Osteoblast (primary cell): Measurements from ENCODE around the gene TSPAN3. TPM values are rescaled to one million over a fixed set of nuclear protein-coding genes. Genes with fewer than 3 reads are reported as not detected.

Experiments
- DNase-seq: peaks from one replicate; pipeline ENCODE4 v3.0.0; 2011; ENCODE audit warnings: low spot score, mixed read lengths; ENCODE audit not compliant: insufficient read length; ENCODE audit errors: missing footprints
- H2AFZ ChIP-seq: 2 replicates; pipeline ENCODE4 v1.6.0; 2011; ENCODE audit warnings: mild to moderate bottlenecking, low read length
- H3K27ac ChIP-seq: 2 replicates; pipeline ENCODE4 v1.5.1; 2011; ENCODE audit warnings: mild to moderate bottlenecking, low read depth, low read length, moderate library complexity
- H3K27me3 ChIP-seq: 2 replicates; pipeline ENCODE4 v1.6.0; 2012; ENCODE audit warnings: mild to moderate bottlenecking, control low read depth, inconsistent platforms, low read length, moderate library complexity; ENCODE audit not compliant: insufficient read depth
- H3K36me3 ChIP-seq: 2 replicates; pipeline ENCODE4 v1.5.1; 2011; ENCODE audit warnings: mild to moderate bottlenecking, low read length, control low read depth, moderate library complexity; ENCODE audit not compliant: insufficient read depth
- H3K4me1 ChIP-seq: 2 replicates; pipeline ENCODE4 v1.5.1; 2011; ENCODE audit warnings: mild to moderate bottlenecking, low read length, control low read depth, moderate library complexity; ENCODE audit not compliant: insufficient read depth
- H3K4me2 ChIP-seq: 2 replicates; pipeline ENCODE4 v1.6.0; 2011; ENCODE audit warnings: mild to moderate bottlenecking, low read length; ENCODE audit not compliant: insufficient read depth
- H3K4me3 ChIP-seq: fragments of 200-600 bp; sonication (generic); 3 replicates; pipeline ENCODE4 v1.5.1; 2012; ENCODE audit warnings: mild to moderate bottlenecking, low read length, inconsistent platforms; ENCODE audit not compliant: insufficient read depth
- H3K79me2 ChIP-seq: 2 replicates; pipeline ENCODE4 v1.6.0; 2012; ENCODE audit warnings: mild to moderate bottlenecking, low read length, control low read depth, inconsistent platforms; ENCODE audit not compliant: insufficient read depth
- H3K9me3 ChIP-seq: 2 replicates; pipeline ENCODE4 v1.5.1; 2011; ENCODE audit warnings: low read depth, low read length, control low read depth
- H4K20me1 ChIP-seq: 2 replicates; pipeline ENCODE4 v1.6.0; 2012; ENCODE audit warnings: mild to moderate bottlenecking, low read length, control low read depth; ENCODE audit not compliant: insufficient read depth
- CTCF ChIP-seq: IDR thresholded peaks from 2 replicates; pipeline ENCODE4 v1.5.1; 2011; ENCODE audit warnings: mild to moderate bottlenecking, low read depth, low read length, moderate library complexity; ENCODE audit errors: extremely low read depth
- total RNA-seq: library from RNA; depleted of rRNA; stranded (reverse); fragments of >200 nt; gene quantifications from 2 replicates; pipeline ENCODE4 v1.2.3, GENCODE V29; 2012

TSPAN3 gene
- total RNA-seq, 1 donor, result 235 TPM

DNA sequence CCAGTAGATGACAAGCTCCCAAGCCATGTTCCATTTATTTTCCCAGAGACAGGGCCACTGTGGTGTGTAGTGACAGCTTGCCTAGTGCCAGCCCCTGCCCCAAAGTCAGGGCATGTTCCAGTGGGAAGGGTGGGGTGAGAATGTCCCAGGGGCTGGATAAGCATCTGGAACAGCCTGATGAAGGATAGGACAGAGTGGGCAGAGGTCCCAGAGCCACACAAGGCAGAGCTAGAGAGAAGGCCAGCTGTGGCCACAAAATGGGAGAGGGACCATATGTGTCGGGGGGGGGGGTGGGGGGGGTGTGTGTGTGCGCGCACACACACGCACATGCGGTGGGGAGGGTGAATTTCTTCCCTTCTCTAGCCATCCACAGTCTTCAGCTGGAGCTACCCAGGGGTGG, 27.0 kb upstream of the TSPAN3 start:
- Histone ChIP-seq H3K4me3 (no peak overlapping the region), H3K9me3 (no peaks in the 10 kb centered on the region), H3K27me3 (no peaks in the 10 kb centered on the region), H4K20me1 (no peaks in the 10 kb centered on the region), H2AFZ (no peak overlapping the region), H3K79me2 (no peaks in the 10 kb centered on the region), H3K4me2 (no peak overlapping the region), H3K4me1 (no peaks in the 10 kb centered on the region), H3K36me3 (no peaks in the 10 kb centered on the region), H3K27ac (no peak overlapping the region)
- no peak for TF ChIP-seq CTCF
- DNase-seq, result no peak

DNA sequence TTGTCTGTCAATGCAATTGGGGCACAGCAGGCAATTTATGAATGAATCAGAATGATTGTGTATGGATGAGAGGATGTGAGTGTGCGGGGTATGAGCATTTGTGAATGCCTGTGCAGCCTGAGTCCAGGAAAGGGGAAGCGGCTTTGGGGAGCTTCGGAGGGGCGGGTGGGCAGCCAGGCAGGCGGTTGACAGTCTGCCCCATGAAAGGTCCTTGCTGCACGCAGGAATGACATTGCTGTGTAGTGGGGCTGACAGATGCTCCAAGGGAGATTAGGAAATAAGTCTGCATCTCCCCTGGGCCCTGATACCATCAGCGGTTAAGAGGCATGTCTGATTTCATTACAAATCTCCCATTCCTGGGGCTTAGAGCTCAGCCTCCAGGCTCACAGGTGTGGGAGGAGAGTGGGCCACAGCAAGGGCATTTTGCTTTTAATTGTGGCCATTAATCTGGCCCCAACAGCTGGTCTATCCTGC, 26.4 kb upstream of the TSPAN3 start:
- Histone ChIP-seq H3K36me3 (no peaks in the 10 kb centered on the region), H3K79me2 (no peaks in the 10 kb centered on the region), H3K27me3 (no peaks in the 10 kb centered on the region), H3K4me3 (no peak overlapping the region), H3K4me2 (no peak overlapping the region), H4K20me1 (no peaks in the 10 kb centered on the region), H3K27ac (no peak overlapping the region), H3K9me3 (no peaks in the 10 kb centered on the region), H2AFZ (no peak overlapping the region), H3K4me1 (no peaks in the 10 kb centered on the region)
- DNase-seq, result peak; percentile 34
- TF ChIP-seq CTCF, result no peak

DNA sequence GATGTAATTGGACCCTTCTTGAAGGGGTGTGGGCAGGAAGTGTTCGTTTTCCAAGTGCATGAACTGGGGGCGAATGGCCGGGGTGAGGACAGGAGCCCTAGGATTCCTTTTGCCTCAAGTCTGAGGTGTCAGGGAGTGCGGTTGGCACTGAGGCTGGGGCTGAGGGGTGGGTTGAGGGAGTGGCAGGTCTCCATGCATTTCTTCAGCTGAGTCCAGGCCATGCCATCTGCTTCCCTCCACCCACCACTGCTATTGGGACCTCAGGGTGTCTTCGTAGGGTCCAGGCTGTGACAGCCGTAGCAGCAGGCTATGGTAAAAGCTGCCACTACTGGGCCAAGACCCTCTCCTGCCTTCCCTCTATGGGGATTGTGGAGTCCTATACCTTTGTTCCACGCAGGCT, 25.6 kb upstream of the TSPAN3 start:
- H4K20me1 ChIP-seq, result no peaks in the 10 kb centered on the region
- no peaks in the 10 kb centered on the region for H3K79me2 ChIP-seq
- H3K36me3 ChIP-seq, result no peaks in the 10 kb centered on the region
- no peak overlapping the region for H2AFZ ChIP-seq
- TF ChIP-seq CTCF, result no peak
- H3K27ac ChIP-seq, result no peak overlapping the region
- no peaks in the 10 kb centered on the region for H3K4me1 ChIP-seq
- H3K27me3 ChIP-seq, result no peaks in the 10 kb centered on the region
- H3K4me3 ChIP-seq, result no peak overlapping the region
- no peak overlapping the region for H3K4me2 ChIP-seq
- DNase-seq, result no peak
- H3K9me3 ChIP-seq, result no peaks in the 10 kb centered on the region

DNA sequence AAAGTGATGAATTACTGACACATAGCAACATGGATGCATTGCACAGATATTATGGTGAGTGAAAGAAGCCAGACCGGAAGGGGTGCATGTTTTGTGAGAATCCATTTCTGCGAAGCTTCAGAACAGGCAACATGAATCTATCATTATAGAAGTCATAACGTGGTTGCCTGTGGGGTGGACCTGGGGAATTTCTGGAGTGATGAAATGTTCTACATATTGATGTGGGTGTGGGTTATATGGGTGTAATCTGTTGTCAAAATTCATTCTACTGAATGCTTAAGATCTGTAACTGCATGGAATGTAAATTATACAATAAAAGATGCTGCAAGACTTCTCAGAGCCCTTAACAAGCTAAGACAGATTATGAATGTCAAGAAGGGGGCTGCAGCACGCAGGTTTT, 25.2 kb upstream of the TSPAN3 start:
- no peaks in the 10 kb centered on the region for H3K9me3 ChIP-seq
- no peak overlapping the region for H3K27ac ChIP-seq
- TF ChIP-seq CTCF, result no peak
- peak; percentile 51 for DNase-seq
- H3K4me1 ChIP-seq, result no peaks in the 10 kb centered on the region
- no peak overlapping the region for H3K4me3 ChIP-seq
- no peak overlapping the region for H2AFZ ChIP-seq
- no peaks in the 10 kb centered on the region for H4K20me1 ChIP-seq
- H3K79me2 ChIP-seq, result no peaks in the 10 kb centered on the region
- H3K4me2 ChIP-seq, result no peak overlapping the region
- H3K27me3 ChIP-seq, result no peaks in the 10 kb centered on the region
- H3K36me3 ChIP-seq, result no peaks in the 10 kb centered on the region
